Pons (tissue), 1 donor: ENCODE data around the gene TP73.

ENCODE experiments used
- DNase-seq: peaks from one replicate; pipeline ENCODE4 v3.0.0-alpha.2; 2016; ENCODE audit warnings: low spot score

The TP73 gene

GRCh38 chr1:3653286-3653618, 936 bp downstream of the TP73 start:
- DNase-seq = no peak

DNA sequence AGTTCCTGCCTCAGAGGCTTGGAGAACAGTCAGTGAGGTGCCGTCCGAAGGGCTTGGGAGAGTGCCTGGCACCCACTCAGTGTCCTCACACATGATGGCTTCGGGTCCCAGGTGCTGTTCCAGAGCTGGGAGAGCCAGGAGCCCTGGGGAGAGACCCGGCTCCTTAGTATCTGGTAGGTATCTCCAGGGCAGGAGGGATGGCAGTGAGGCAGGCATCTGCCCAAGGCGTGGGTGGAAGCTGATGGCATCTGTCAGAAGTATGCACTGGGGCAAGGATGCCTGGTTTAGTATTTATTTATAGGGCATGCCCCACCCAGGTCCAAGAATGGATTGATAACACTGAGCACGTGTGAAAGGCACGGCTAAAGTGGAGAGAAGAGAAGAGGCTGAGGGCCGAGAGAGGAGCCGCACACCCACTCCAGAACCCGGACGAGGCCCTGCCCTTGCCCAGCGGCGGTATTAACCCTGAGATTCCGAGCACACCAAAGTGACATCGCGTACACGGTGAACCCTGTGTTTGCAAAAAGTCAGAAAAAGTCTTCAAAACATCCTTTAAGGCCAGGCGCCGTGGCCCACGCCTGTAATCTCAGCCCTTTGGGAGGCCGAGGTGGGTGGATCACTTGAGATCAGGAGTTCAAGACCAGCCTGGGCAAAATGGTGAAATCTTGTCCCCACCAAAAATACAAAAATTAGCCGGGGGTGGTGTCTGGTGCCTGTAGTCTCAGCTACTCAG, 2.4 kb downstream of the TP73 start:
- no peak for DNase-seq

GRCh38 chr1:3656450-3657095, 4.3 kb downstream of the TP73 start:
- DNase-seq = no peak

- no peak for DNase-seq
Measured at GRCh38 chr1:3657096-3657475, 4.8 kb downstream of the TP73 start.

- DNase-seq = no peak
Measured at GRCh38 chr1:3657578-3658230, 5.4 kb downstream of the TP73 start.

DNA sequence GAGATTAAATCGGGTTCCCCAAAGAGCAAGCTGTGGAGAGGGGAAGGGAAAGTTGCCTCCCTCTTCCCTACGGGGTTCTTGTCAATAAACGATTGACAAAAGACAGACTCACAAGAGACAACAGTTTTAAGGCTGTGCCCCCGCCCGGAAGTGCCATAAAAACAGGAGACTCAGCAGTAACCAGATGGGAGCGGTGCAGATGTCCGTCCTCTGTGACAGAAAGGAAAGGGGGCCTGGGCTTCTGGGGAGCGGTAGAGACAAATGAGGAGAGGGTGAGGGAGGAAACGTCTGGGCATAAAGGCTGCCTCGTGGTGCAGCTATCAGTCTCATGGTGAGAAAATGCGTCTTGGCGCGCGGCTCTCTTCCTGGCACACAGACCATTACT, 5.9 kb downstream of the TP73 start:
- no peak for DNase-seq

GRCh38 chr1:3659093-3659492, 6.8 kb downstream of the TP73 start:
- DNase-seq = no peak

DNA sequence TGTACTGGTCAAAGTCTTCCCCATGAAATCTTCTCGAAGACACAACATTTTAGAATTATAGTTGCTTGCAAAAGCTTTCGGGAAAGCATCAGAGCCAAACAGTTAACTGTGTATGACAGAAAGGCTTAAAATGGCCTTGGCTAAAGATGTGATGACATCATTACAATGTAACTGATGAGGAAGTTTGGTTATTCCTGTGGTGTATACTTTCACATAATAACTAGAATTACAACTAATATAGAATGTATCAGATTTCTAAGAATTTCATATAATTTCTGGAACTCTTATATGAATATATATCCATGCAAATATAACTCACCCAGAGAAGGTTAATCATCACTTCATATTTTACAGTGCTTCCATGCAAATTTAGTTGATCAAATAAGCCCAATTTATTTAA, 8.4 kb downstream of the TP73 start:
- DNase-seq = no peak

- no peak for DNase-seq
Measured at GRCh38 chr1:3661631-3662030, 9.3 kb downstream of the TP73 start.

GRCh38 chr1:3662080-3662671, 9.9 kb downstream of the TP73 start:
- DNase-seq = no peak

GRCh38 chr1:3663999-3664699, 11.8 kb downstream of the TP73 start:
- DNase-seq = no peak

GRCh38 chr1:3664700-3665375, 12.5 kb downstream of the TP73 start:
- no peak for DNase-seq

DNA sequence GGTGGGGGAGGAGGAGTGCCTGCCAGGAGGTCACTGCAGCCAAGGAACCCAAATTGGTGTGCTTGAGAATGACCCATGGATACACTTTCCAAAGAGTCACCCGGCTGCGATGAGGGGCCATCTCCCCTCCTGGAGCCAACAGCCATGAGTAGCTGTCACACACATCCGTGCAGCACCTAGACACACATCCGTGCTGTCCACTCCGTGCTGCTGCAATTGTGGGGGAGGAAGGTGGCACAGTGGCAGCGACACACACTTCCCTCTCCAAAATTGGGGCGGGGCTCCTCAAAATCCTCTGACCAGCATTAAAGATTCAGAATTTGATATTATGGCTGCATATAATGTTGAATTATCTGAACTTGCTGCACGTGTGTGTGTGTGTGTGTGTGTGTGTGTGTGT, 15.8 kb downstream of the TP73 start:
- DNase-seq = no peak

DNA sequence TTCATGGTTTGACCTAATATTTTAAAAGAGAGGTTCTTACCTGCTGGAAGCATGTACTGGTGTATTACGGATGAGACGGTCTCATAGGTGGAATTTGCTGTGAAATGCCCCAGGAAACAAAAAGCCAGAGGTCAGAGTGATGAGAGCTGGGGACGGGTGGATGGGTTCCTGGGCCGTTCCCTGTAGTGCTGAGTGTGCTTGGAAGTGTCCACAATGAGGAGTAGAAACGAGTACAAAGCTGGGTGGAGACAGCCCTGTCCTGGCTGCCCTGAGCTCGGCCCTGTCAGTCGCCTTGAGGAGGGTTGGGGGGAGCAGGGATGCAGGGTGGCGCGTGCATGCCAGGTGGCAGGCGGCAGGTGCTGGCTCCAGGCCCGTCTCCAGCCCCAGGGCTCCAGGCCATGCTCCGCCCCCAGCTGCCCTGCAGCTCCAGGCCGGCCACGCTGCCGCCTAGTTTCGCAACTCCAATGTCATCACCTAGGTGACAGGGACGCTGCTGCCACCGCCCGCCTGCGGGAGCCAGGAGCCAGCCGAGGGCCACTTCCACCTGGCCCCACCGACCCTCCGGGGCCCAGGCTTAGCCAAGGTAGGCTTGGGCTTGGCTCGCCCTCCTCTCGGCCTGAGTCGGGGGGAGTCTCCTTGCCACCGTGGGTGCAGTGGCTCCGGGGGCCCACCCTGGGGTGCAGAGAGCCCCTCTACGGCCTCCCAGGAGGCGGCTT, 16.4 kb downstream of the TP73 start:
- peak; percentile 5 for DNase-seq

- no peak for DNase-seq
Measured at GRCh38 chr1:3669421-3669821, 17.1 kb downstream of the TP73 start.

GRCh38 chr1:3669971-3670431, 17.7 kb downstream of the TP73 start:
- DNase-seq = no peak

GRCh38 chr1:3670823-3671265, 18.5 kb downstream of the TP73 start:
- no peak for DNase-seq

DNA sequence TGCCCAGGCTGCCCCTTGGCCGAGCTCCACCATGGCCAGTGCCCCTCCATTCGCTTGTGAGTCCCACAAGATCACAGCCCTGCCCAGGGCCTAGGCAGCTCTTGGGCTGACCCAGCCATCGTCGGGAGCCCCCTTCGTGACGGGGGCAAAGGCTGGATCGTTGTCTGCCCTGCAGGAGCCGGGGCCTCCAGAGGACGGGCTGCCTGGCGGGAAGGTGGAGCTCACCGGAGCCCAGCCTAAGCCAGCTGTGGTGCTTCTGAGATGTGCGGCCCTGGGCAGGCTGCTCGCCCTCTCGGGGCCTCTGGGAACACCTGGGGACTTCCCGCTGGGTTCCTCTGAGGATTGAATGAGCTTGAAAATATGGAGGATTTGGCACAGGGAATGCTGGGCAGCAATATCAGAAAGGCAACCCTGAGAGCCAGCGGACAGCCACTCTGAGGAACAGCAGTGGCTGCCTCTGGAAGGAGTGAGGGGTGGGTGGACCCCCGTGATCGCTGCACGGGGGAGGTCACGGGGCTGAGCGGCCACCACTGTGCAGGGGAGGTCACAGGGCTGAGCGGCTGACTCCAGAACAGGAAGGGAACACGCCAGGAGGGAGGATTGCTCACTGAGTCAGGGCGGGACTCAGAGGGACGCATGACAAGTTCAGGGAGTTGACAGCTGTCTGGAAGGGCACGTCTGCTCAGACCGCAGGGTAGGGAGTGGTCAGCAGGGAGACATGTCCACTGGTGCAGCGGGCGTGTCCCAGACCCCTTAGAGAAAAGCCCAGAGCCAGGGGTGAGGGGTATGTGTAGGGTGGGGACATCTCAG, 19.3 kb downstream of the TP73 start:
- no peak for DNase-seq

- DNase-seq = no peak
Measured at GRCh38 chr1:3672231-3672970, 20.1 kb downstream of the TP73 start.

DNA sequence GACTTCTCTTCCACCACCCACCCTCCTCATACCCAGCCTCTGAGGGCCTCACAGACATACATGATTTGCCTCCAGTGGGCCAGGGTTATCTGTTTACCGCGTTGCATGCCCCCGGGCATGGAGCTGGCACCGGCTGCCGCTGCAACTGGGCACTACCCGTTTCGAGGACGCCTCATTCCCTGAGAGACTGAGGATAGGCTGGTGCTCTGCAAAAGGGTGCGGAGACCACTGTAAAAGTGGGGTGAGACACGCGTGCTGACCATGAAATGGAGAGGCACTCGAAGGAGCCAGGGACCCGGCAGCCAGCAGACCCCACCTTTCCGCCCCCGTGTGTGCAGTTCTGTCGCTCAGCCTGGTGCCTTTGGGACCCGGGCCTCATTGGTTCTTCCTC, 20.6 kb downstream of the TP73 start:
- DNase-seq = no peak
